GM23338 (cell line): ENCODE data around the gene RAI14. TPM values are rescaled to one million over a fixed set of nuclear protein-coding genes. Genes with fewer than 3 reads are reported as not detected.

Experiments used
- polyA plus RNA-seq: library from polyadenylated mRNA; unstranded; fragments of >200 nt; fragmentation: Nextera tagmentation; extraction: Ambion mirVana; gene quantifications from 2 replicates; pipeline ENCODE4 v1.2.1, GENCODE V29; 2016
- total RNA-seq: library from RNA; depleted of rRNA; stranded (reverse); fragments of >200 nt; shearing (Covaris generic); gene quantifications from 2 replicates; pipeline ENCODE4 v1.2.3, GENCODE V29; 2014; rRNA removed

Gene RAI14
- total and polyA plus RNA-seq, 2 experiments from 2014 or later = 58.8 to 95.8 TPM

Other genes with a start within 250 kb of the RAI14 start
- gene TTC23L, start 182.8 kb downstream of the RAI14 start, total RNA-seq = 2.2 and 3.6 TPM in 2 replicates
- 1.1 and 2.3 TPM in 2 replicates for gene TTC23L, start 182.8 kb downstream of the RAI14 start, polyA plus RNA-seq